ENCODE results near the gene TIFAB. TPM values are rescaled to one million over a fixed set of nuclear protein-coding genes. Genes with fewer than 3 reads are reported as not detected.

Gene TIFAB
- total and polyA plus RNA-seq, 2 donors: 0.30 to 2.5 TPM

- Histone ChIP-seq H3K4me3 (ENCODE audit: low read length in 2 of 2) (no peak overlapping the region), H3K27me3 (ENCODE audit: control insufficient read depth in 2 of 2, insufficient read depth in 1 of 2, low read length in 1 of 2) (peaks cover 56 to 81% of the 10 kb centered on the region in 2 donors), H3K4me1 (ENCODE audit: control insufficient read depth in 2 of 2, insufficient read depth in 2 of 2, low read length in 2 of 2) (peaks cover 0 to 23% of the 10 kb centered on the region in 2 donors), H3K9me3 (ENCODE audit: control insufficient read depth in 2 of 2, insufficient read depth in 1 of 2, low read length in 1 of 2) (peaks cover 0 to 10% of the 10 kb centered on the region in 2 donors), H3K27ac (ENCODE audit: low read depth in 1 of 2, low read length in 1 of 2) (no peak overlapping the region), H3K36me3 (ENCODE audit: control insufficient read depth in 2 of 2, insufficient read depth in 2 of 2, low read length in 1 of 2) (no peaks in the 10 kb centered on the region)
- WGBS: 89% methylated on average over 13 of the region's 13 CpGs
- no peak for DNase-seq (ENCODE audit: low read depth in 6 of 9, low spot score in 9 of 9)
Observed at GRCh38 chr5:135486131-135487036, 34.2 kb upstream of the TIFAB start.

- peaks cover 39 to 67% of the 10 kb centered on the region in 2 donors for H3K27me3 ChIP-seq (ENCODE audit: control insufficient read depth in 2 of 2, insufficient read depth in 1 of 2, low read length in 1 of 2)
- WGBS: 88% methylated on average over 5 of the region's 5 CpGs
- DNase-seq (ENCODE audit: low read depth in 6 of 9, low spot score in 9 of 9): no peak
Observed at GRCh38 chr5:135484674-135485086, 32.5 kb upstream of the TIFAB start.

GRCh38 chr5:135483254-135483653, 31.1 kb upstream of the TIFAB start:
- WGBS: 90% methylated on average over 1 of the region's 1 CpG
- DNase-seq (ENCODE audit: low read depth in 6 of 9, low spot score in 9 of 9): no peak

More at GRCh38 chr5:135484674-135485086, 32.5 kb upstream of the TIFAB start:
- peaks cover 0 to 6% of the 10 kb centered on the region in 2 donors for H3K4me1 ChIP-seq (ENCODE audit: control insufficient read depth in 2 of 2, insufficient read depth in 2 of 2, low read length in 2 of 2)
- no peaks in the 10 kb centered on the region for H3K36me3 ChIP-seq (ENCODE audit: control insufficient read depth in 2 of 2, insufficient read depth in 2 of 2, low read length in 1 of 2)
- H3K9me3 ChIP-seq (ENCODE audit: control insufficient read depth in 2 of 2, insufficient read depth in 1 of 2, low read length in 1 of 2): no peaks in the 10 kb centered on the region
- H3K27ac ChIP-seq (ENCODE audit: low read depth in 1 of 2, low read length in 1 of 2): no peak overlapping the region
- H3K4me3 ChIP-seq (ENCODE audit: low read length in 2 of 2): no peak overlapping the region

GRCh38 chr5:135482381-135482933, 30.3 kb upstream of the TIFAB start:
- Histone ChIP-seq H3K36me3 (ENCODE audit: control insufficient read depth in 2 of 2, insufficient read depth in 2 of 2, low read length in 1 of 2) (no peaks in the 10 kb centered on the region), H3K9me3 (ENCODE audit: control insufficient read depth in 2 of 2, insufficient read depth in 1 of 2, low read length in 1 of 2) (no peaks in the 10 kb centered on the region), H3K27ac (ENCODE audit: low read depth in 1 of 2, low read length in 1 of 2) (no peak overlapping the region), H3K4me1 (ENCODE audit: control insufficient read depth in 2 of 2, insufficient read depth in 2 of 2, low read length in 2 of 2) (no peaks in the 10 kb centered on the region), H3K27me3 (ENCODE audit: control insufficient read depth in 2 of 2, insufficient read depth in 1 of 2, low read length in 1 of 2) (peaks cover 18 to 57% of the 10 kb centered on the region in 2 donors), H3K4me3 (ENCODE audit: low read length in 2 of 2) (no peak overlapping the region)
- 95% methylated on average over 9 of the region's 9 CpGs for WGBS
- no peak for DNase-seq (ENCODE audit: low read depth in 6 of 9, low spot score in 9 of 9)

More at GRCh38 chr5:135483254-135483653, 31.1 kb upstream of the TIFAB start:
- no peak overlapping the region for H3K4me3 ChIP-seq (ENCODE audit: low read length in 2 of 2)
- no peaks in the 10 kb centered on the region for H3K36me3 ChIP-seq (ENCODE audit: control insufficient read depth in 2 of 2, insufficient read depth in 2 of 2, low read length in 1 of 2)
- no peaks in the 10 kb centered on the region for H3K4me1 ChIP-seq (ENCODE audit: control insufficient read depth in 2 of 2, insufficient read depth in 2 of 2, low read length in 2 of 2)
- H3K27me3 ChIP-seq (ENCODE audit: control insufficient read depth in 2 of 2, insufficient read depth in 1 of 2, low read length in 1 of 2): peaks cover 26 to 58% of the 10 kb centered on the region in 2 donors
- H3K9me3 ChIP-seq (ENCODE audit: control insufficient read depth in 2 of 2, insufficient read depth in 1 of 2, low read length in 1 of 2): no peaks in the 10 kb centered on the region
- H3K27ac ChIP-seq (ENCODE audit: low read depth in 1 of 2, low read length in 1 of 2): no peak overlapping the region

GRCh38 chr5:135481909-135482311, 29.8 kb upstream of the TIFAB start:
- H3K9me3 ChIP-seq (ENCODE audit: control insufficient read depth in 2 of 2, insufficient read depth in 1 of 2, low read length in 1 of 2): no peaks in the 10 kb centered on the region
- no peaks in the 10 kb centered on the region for H3K36me3 ChIP-seq (ENCODE audit: control insufficient read depth in 2 of 2, insufficient read depth in 2 of 2, low read length in 1 of 2)
- H3K4me1 ChIP-seq (ENCODE audit: control insufficient read depth in 2 of 2, insufficient read depth in 2 of 2, low read length in 2 of 2): no peaks in the 10 kb centered on the region
- WGBS: 97% methylated on average over 4 of the region's 4 CpGs
- H3K27ac ChIP-seq (ENCODE audit: low read depth in 1 of 2, low read length in 1 of 2): no peak overlapping the region
- no peak overlapping the region for H3K4me3 ChIP-seq (ENCODE audit: low read length in 2 of 2)
- H3K27me3 ChIP-seq (ENCODE audit: control insufficient read depth in 2 of 2, insufficient read depth in 1 of 2, low read length in 1 of 2): peaks cover 13 to 55% of the 10 kb centered on the region in 2 donors
- no peak for DNase-seq (ENCODE audit: low read depth in 6 of 9, low spot score in 9 of 9)

GRCh38 chr5:135481387-135481786, 29.2 kb upstream of the TIFAB start:
- no peak overlapping the region for H3K27ac ChIP-seq (ENCODE audit: low read depth in 1 of 2, low read length in 1 of 2)
- no peak overlapping the region for H3K4me3 ChIP-seq (ENCODE audit: low read length in 2 of 2)
- no peaks in the 10 kb centered on the region for H3K36me3 ChIP-seq (ENCODE audit: control insufficient read depth in 2 of 2, insufficient read depth in 2 of 2, low read length in 1 of 2)
- DNase-seq (ENCODE audit: low read depth in 6 of 9, low spot score in 9 of 9): no peak
- no peaks in the 10 kb centered on the region for H3K9me3 ChIP-seq (ENCODE audit: control insufficient read depth in 2 of 2, insufficient read depth in 1 of 2, low read length in 1 of 2)
- H3K4me1 ChIP-seq (ENCODE audit: control insufficient read depth in 2 of 2, insufficient read depth in 2 of 2, low read length in 2 of 2): no peaks in the 10 kb centered on the region
- 20% methylated on average over 5 of the region's 5 CpGs for WGBS
- H3K27me3 ChIP-seq (ENCODE audit: control insufficient read depth in 2 of 2, insufficient read depth in 1 of 2, low read length in 1 of 2): peaks cover 8 to 55% of the 10 kb centered on the region in 2 donors

- peaks cover 0 to 50% of the 10 kb centered on the region in 2 donors for H3K27me3 ChIP-seq (ENCODE audit: control insufficient read depth in 2 of 2, insufficient read depth in 1 of 2, low read length in 1 of 2)
- WGBS: 96% methylated on average over 5 of the region's 5 CpGs
Observed at GRCh38 chr5:135480511-135480910, 28.4 kb upstream of the TIFAB start.

GRCh38 chr5:135478938-135479337, 26.8 kb upstream of the TIFAB start:
- whole genome bisulfite sequencing: 95% methylated on average over 4 of the region's 4 CpGs
- Histone ChIP-seq H3K4me1 (ENCODE audit: control insufficient read depth in 2 of 2, insufficient read depth in 2 of 2, low read length in 2 of 2) (no peaks in the 10 kb centered on the region), H3K9me3 (ENCODE audit: control insufficient read depth in 2 of 2, insufficient read depth in 1 of 2, low read length in 1 of 2) (no peaks in the 10 kb centered on the region), H3K4me3 (ENCODE audit: low read length in 2 of 2) (no peak overlapping the region), H3K27me3 (ENCODE audit: control insufficient read depth in 2 of 2, insufficient read depth in 1 of 2, low read length in 1 of 2) (peaks cover 0 to 48% of the 10 kb centered on the region in 2 donors), H3K36me3 (ENCODE audit: control insufficient read depth in 2 of 2, insufficient read depth in 2 of 2, low read length in 1 of 2) (no peaks in the 10 kb centered on the region), H3K27ac (ENCODE audit: low read depth in 1 of 2, low read length in 1 of 2) (no peak overlapping the region)
- no peak for DNase-seq (ENCODE audit: low read depth in 6 of 9, low spot score in 9 of 9)

More at GRCh38 chr5:135480511-135480910, 28.4 kb upstream of the TIFAB start:
- H3K27ac ChIP-seq (ENCODE audit: low read depth in 1 of 2, low read length in 1 of 2): no peak overlapping the region
- no peaks in the 10 kb centered on the region for H3K4me1 ChIP-seq (ENCODE audit: control insufficient read depth in 2 of 2, insufficient read depth in 2 of 2, low read length in 2 of 2)
- H3K4me3 ChIP-seq (ENCODE audit: low read length in 2 of 2): no peak overlapping the region
- H3K9me3 ChIP-seq (ENCODE audit: control insufficient read depth in 2 of 2, insufficient read depth in 1 of 2, low read length in 1 of 2): no peaks in the 10 kb centered on the region
- DNase-seq (ENCODE audit: low read depth in 6 of 9, low spot score in 9 of 9): no peak
- no peaks in the 10 kb centered on the region for H3K36me3 ChIP-seq (ENCODE audit: control insufficient read depth in 2 of 2, insufficient read depth in 2 of 2, low read length in 1 of 2)

GRCh38 chr5:135477613-135478066, 25.5 kb upstream of the TIFAB start:
- Histone ChIP-seq H3K36me3 (ENCODE audit: control insufficient read depth in 2 of 2, insufficient read depth in 2 of 2, low read length in 1 of 2) (no peaks in the 10 kb centered on the region), H3K27ac (ENCODE audit: low read depth in 1 of 2, low read length in 1 of 2) (no peak overlapping the region), H3K4me1 (ENCODE audit: control insufficient read depth in 2 of 2, insufficient read depth in 2 of 2, low read length in 2 of 2) (no peaks in the 10 kb centered on the region), H3K9me3 (ENCODE audit: control insufficient read depth in 2 of 2, insufficient read depth in 1 of 2, low read length in 1 of 2) (peaks cover 0 to 1% of the 10 kb centered on the region in 2 donors), H3K4me3 (ENCODE audit: low read length in 2 of 2) (no peak overlapping the region), H3K27me3 (ENCODE audit: control insufficient read depth in 2 of 2, insufficient read depth in 1 of 2, low read length in 1 of 2) (peaks cover 0 to 47% of the 10 kb centered on the region in 2 donors)
- DNase-seq (ENCODE audit: low read depth in 6 of 9, low spot score in 9 of 9): no peak
- 82% methylated on average over 14 of the region's 14 CpGs for WGBS

Data from thymus (tissue), 11 donors.